ENCODE measurements around the gene COX7B2. TPM values are rescaled to one million over a fixed set of nuclear protein-coding genes. Genes with fewer than 3 reads are reported as not detected.

The COX7B2 gene
- total RNA-seq, 2 experiments from 2014 or later = not detected

- no peaks in the 10 kb centered on the region for H3K27me3 ChIP-seq (ENCODE audit: control insufficient read depth in 1 of 2, insufficient read depth in 2 of 2, low read length in 2 of 2)
- no peak overlapping the region for H3K27ac ChIP-seq (ENCODE audit: low read depth in 1 of 2, low read length in 2 of 2)
- TF ChIP-seq, protein P1, sequence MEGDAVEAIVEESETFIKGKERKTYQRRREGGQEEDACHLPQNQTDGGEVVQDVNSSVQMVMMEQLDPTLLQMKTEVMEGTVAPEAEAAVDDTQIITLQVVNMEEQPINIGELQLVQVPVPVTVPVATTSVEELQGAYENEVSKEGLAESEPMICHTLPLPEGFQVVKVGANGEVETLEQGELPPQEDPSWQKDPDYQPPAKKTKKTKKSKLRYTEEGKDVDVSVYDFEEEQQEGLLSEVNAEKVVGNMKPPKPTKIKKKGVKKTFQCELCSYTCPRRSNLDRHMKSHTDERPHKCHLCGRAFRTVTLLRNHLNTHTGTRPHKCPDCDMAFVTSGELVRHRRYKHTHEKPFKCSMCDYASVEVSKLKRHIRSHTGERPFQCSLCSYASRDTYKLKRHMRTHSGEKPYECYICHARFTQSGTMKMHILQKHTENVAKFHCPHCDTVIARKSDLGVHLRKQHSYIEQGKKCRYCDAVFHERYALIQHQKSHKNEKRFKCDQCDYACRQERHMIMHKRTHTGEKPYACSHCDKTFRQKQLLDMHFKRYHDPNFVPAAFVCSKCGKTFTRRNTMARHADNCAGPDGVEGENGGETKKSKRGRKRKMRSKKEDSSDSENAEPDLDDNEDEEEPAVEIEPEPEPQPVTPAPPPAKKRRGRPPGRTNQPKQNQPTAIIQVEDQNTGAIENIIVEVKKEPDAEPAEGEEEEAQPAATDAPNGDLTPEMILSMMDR (IDR thresholded peaks at IDR 0.05) = no peak
- intact Hi-C loops (cut with DNase I, micrococcal nuclease) = no loop called here
- DNase-seq (no peak), ATAC-seq (ENCODE audit: poor library complexity) (no peak)
- H3K4me3 ChIP-seq (ENCODE audit: low read length) = no peak overlapping the region
- Mint-ChIP-seq H3K4me1 (ENCODE audit: low read depth) (no peaks in the 10 kb centered on the region), H3K27ac (no peak overlapping the region), H3K9me3 (no peaks in the 10 kb centered on the region), H3K27me3 (peaks cover 6% of the 10 kb centered on the region), H3K36me3 (ENCODE audit: low read depth) (no peaks in the 10 kb centered on the region), H3K4me3 (no peak overlapping the region)
- no peaks in the 10 kb centered on the region for H3K9me3 ChIP-seq (ENCODE audit: control insufficient read depth in 1 of 2, insufficient read depth in 1 of 2, low read length in 2 of 2)
- ChIA-PET POLR2A (no interaction called here), CTCF (interaction anchor here (0.6 kb wide), 1 partner anchor 1833 kb away, joined by 3 read pairs; no protein-coding TSS in a partner anchor)
- H3K36me3 ChIP-seq (ENCODE audit: insufficient read depth, low read length) = no peaks in the 10 kb centered on the region
- H3K4me1 ChIP-seq (ENCODE audit: insufficient read depth, low read length) = no peaks in the 10 kb centered on the region
Measured at GRCh38 chr4:46946919-46947536, 38.0 kb upstream of the COX7B2 start.

- ChIA-PET CTCF (no interaction called here), POLR2A (no interaction called here)
- Mint-ChIP-seq H3K9me3 (no peaks in the 10 kb centered on the region), H3K27ac (no peak overlapping the region), H3K4me3 (no peak overlapping the region), H3K27me3 (peaks cover 6% of the 10 kb centered on the region), H3K36me3 (ENCODE audit: low read depth) (no peaks in the 10 kb centered on the region), H3K4me1 (ENCODE audit: low read depth) (no peaks in the 10 kb centered on the region)
- DNase-seq (no peak), ATAC-seq (ENCODE audit: poor library complexity) (no peak)
- TF ChIP-seq, protein P1 (IDR thresholded peaks at IDR 0.05) = no peak
- H3K27ac ChIP-seq (ENCODE audit: low read depth in 1 of 2, low read length in 2 of 2) = no peak overlapping the region
- intact Hi-C loops (cut with DNase I, micrococcal nuclease) = no loop called here
- no peaks in the 10 kb centered on the region for H3K9me3 ChIP-seq (ENCODE audit: control insufficient read depth in 1 of 2, insufficient read depth in 1 of 2, low read length in 2 of 2)
- H3K4me3 ChIP-seq (ENCODE audit: low read length) = no peak overlapping the region
- H3K27me3 ChIP-seq (ENCODE audit: control insufficient read depth in 1 of 2, insufficient read depth in 2 of 2, low read length in 2 of 2) = no peaks in the 10 kb centered on the region
- H3K36me3 ChIP-seq (ENCODE audit: insufficient read depth, low read length) = no peaks in the 10 kb centered on the region
- no peaks in the 10 kb centered on the region for H3K4me1 ChIP-seq (ENCODE audit: insufficient read depth, low read length)
Measured at GRCh38 chr4:46945062-46945461, 36.0 kb upstream of the COX7B2 start.

GRCh38 chr4:46944345-46944744 is 35.3 kb upstream of the COX7B2 start:
- no peak overlapping the region for H3K4me3 ChIP-seq (ENCODE audit: low read length)
- no peaks in the 10 kb centered on the region for H3K27me3 ChIP-seq (ENCODE audit: control insufficient read depth in 1 of 2, insufficient read depth in 2 of 2, low read length in 2 of 2)
- no peak overlapping the region for H3K4me3 Mint-ChIP-seq
- ATAC-seq (ENCODE audit: poor library complexity) (no peak), DNase-seq (no peak)
- intact Hi-C loops (cut with DNase I, micrococcal nuclease) = no loop called here
- no peaks in the 10 kb centered on the region for H3K36me3 ChIP-seq (ENCODE audit: insufficient read depth, low read length)
- no peaks in the 10 kb centered on the region for H3K4me1 Mint-ChIP-seq (ENCODE audit: low read depth)
- no peaks in the 10 kb centered on the region for H3K4me1 ChIP-seq (ENCODE audit: insufficient read depth, low read length)
- no peaks in the 10 kb centered on the region for H3K9me3 Mint-ChIP-seq
- TF ChIP-seq, protein P1 (IDR thresholded peaks at IDR 0.05) = no peak
- ChIA-PET POLR2A (no interaction called here), CTCF (no interaction called here)
- no peak overlapping the region for H3K27ac ChIP-seq (ENCODE audit: low read depth in 1 of 2, low read length in 2 of 2)
- peaks cover 6% of the 10 kb centered on the region for H3K27me3 Mint-ChIP-seq
- no peak overlapping the region for H3K27ac Mint-ChIP-seq
- no peaks in the 10 kb centered on the region for H3K36me3 Mint-ChIP-seq (ENCODE audit: low read depth)
- no peaks in the 10 kb centered on the region for H3K9me3 ChIP-seq (ENCODE audit: control insufficient read depth in 1 of 2, insufficient read depth in 1 of 2, low read length in 2 of 2)

Measured in CD4-positive, alpha-beta T cell (primary cell).